ENCODE results near the gene PDZD4.

- TF ChIP-seq POLR2A (IDR thresholded peaks at IDR 0.05; ENCODE audit: low read depth, low read length) (no peak), POU2F2 (IDR thresholded peaks at IDR 0.05; ENCODE audit: low read depth, low read length) (no peak)
Observed at GRCh38 chrX:153845195-153845594, 14.9 kb upstream of the PDZD4 start.

All from GM12891 (cell line).